NT2/D1 (cell line): Measurements from ENCODE around the gene MCTP1.

Experiments used
- SUZ12 ChIP-seq: IDR thresholded peaks from 2 replicates; pipeline ENCODE4 v1.6.1; 2011; ENCODE audit not compliant: insufficient read length, insufficient read depth; ENCODE audit errors: extremely low read depth
- YY1 ChIP-seq: IDR thresholded peaks from 2 replicates; pipeline ENCODE4 v1.6.1; 2011; ENCODE audit not compliant: insufficient read length, insufficient read depth
- ZNF274 ChIP-seq: IDR thresholded peaks from 2 replicates; pipeline ENCODE4 v1.6.1; 2011; ENCODE audit warnings: mild to moderate bottlenecking, low read depth, low read length

DNA sequence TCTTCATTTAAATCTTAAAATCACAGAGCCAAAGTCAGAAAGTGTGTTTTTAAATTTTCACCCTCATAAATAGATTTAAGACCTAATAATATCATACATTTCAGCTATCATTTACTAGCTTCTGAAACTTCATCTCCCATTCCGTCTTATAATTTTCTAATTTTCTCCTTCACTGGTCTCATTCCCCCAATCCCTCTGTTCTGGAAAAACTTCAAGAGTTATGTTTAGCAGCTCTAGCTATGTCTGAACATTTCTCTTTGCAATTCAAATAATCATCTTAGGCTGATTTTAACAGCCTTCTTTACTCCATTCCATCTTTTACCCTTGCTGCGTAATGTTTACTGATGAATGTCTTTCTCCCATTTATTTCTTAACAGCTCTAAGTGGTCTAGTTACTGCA is 474.0 kb downstream of the MCTP1 start:
- TF ChIP-seq SUZ12, result no peak
- TF ChIP-seq YY1, result no peak
- TF ChIP-seq ZNF274, result no peak
